SK-N-DZ (cell line): ENCODE measurements around the gene GALNT6. TPM values are rescaled to one million over a fixed set of nuclear protein-coding genes. Genes with fewer than 3 reads are reported as not detected.

Source experiments
- DNase-seq: peaks from one replicate; pipeline ENCODE4 v3.0.0-alpha.2; 2015; ENCODE audit warnings: low spot score
- polyA plus RNA-seq, 2 experiments: library from polyadenylated mRNA; depleted of rRNA; stranded (reverse); fragments of >200 nt; gene quantifications; 2 replicates each; pipeline ENCODE4 v1.2.3, GENCODE V29; 2014

The GALNT6 gene
- 31.4 and 57.6 TPM in 2 replicates for polyA plus RNA-seq (2014; cell fraction: cytosol; rRNA removed)
- 12.0 and 16.9 TPM in 2 replicates for polyA plus RNA-seq (2014; cell fraction: nucleus; rRNA removed)

GRCh38 chr12:51391283-51392123 lies at the start of gene GALNT6:
GALNT6 (minus strand) TSS chr12:51391406; CDS start chr12:51379781, 11,625 bp downstream.
- DNase-seq, result peak; percentile 90

- no peak for DNase-seq
These were observed 48.1 kb upstream of the GALNT6 start for GRCh38 chr12:51439330-51439729.

GRCh38 chr12:51437431-51437830 lies 46.2 kb upstream of the GALNT6 start:
- DNase-seq, result no peak

GRCh38 chr12:51434305-51434704 lies 43.1 kb upstream of the GALNT6 start:
- no peak for DNase-seq

- no peak for DNase-seq
These were observed 41.7 kb upstream of the GALNT6 start for GRCh38 chr12:51432921-51433320.

GRCh38 chr12:51430196-51430895 lies 39.1 kb upstream of the GALNT6 start:
- no peak for DNase-seq

- no peak for DNase-seq
These were observed 38.5 kb upstream of the GALNT6 start for GRCh38 chr12:51429700-51430099.

GRCh38 chr12:51428256-51428655 lies 37.0 kb upstream of the GALNT6 start:
- DNase-seq, result no peak

GRCh38 chr12:51424662-51425539 lies 33.7 kb upstream of the GALNT6 start, which contains the start of gene SLC4A8:
SLC4A8 (plus strand) TSS chr12:51424831; CDS start chr12:51424988, 157 bp downstream.
- peak; percentile 97 for DNase-seq

GRCh38 chr12:51424094-51424661 lies 33.0 kb upstream of the GALNT6 start:
- DNase-seq, result no peak

- peak; percentile 80 for DNase-seq
These were observed 30.2 kb upstream of the GALNT6 start for GRCh38 chr12:51421266-51421884.

GRCh38 chr12:51419425-51420193 lies 28.4 kb upstream of the GALNT6 start:
- DNase-seq, result peak; percentile 48

GRCh38 chr12:51417826-51418225 lies 26.6 kb upstream of the GALNT6 start:
- DNase-seq, result peak; percentile 67

GRCh38 chr12:51415931-51416330 lies 24.7 kb upstream of the GALNT6 start:
- no peak for DNase-seq

GRCh38 chr12:51413791-51414190 lies 22.6 kb upstream of the GALNT6 start:
- DNase-seq, result no peak

GRCh38 chr12:51413149-51413548 lies 21.9 kb upstream of the GALNT6 start:
- no peak for DNase-seq

- DNase-seq, result peak; percentile 99
These were observed 18.6 kb upstream of the GALNT6 start for GRCh38 chr12:51409846-51410245.

GRCh38 chr12:51407604-51408003 lies 16.4 kb upstream of the GALNT6 start:
- no peak for DNase-seq

GRCh38 chr12:51406859-51407258 lies 15.7 kb upstream of the GALNT6 start:
- no peak for DNase-seq

GRCh38 chr12:51406290-51406689 lies 15.1 kb upstream of the GALNT6 start:
- no peak for DNase-seq
